CD4-positive, CD25-positive, alpha-beta regulatory T cell (primary cell): ENCODE data around the gene GEN1. TPM values are rescaled to one million over a fixed set of nuclear protein-coding genes. Genes with fewer than 3 reads are reported as not detected.
"Not testable (repeated sequence)": the region's sequence is repeated elsewhere in the genome, so short reads cannot be mapped to it uniquely, and the experiment has no call there.

ENCODE experiments used
- ATAC-seq, 2 donors: fragments of 150-1000 bp; cut with Tn5 transposase; one replicate each; pipeline ENCODE4 v1.10.0; 2021; ENCODE audit warnings: low read depth in 2 of 2, moderate number of reproducible peaks in 2 of 2, moderate library complexity in 1 of 2
- DNase-seq, 3 donors: peaks; one replicate each; pipeline versions ENCODE4 v3.0.0 to v3.0.0-alpha.2; 2012 to 2022; ENCODE audit warnings: mixed read lengths in 1 of 3
- H3K27ac ChIP-seq: one replicate; pipeline ENCODE4 v1.7.0; 2013; ENCODE audit warnings: mild to moderate bottlenecking, low read length; ENCODE audit not compliant: insufficient read depth, poor library complexity, severe bottlenecking
- H3K27me3 ChIP-seq: one replicate; pipeline ENCODE4 v1.7.0; 2013; ENCODE audit warnings: low read length; ENCODE audit not compliant: control insufficient read depth, insufficient read depth
- H3K36me3 ChIP-seq: one replicate; pipeline ENCODE4 v1.7.0; 2013; ENCODE audit warnings: mild to moderate bottlenecking, low read length, moderate library complexity; ENCODE audit not compliant: control insufficient read depth, insufficient read depth
- H3K4me1 ChIP-seq: 2 replicates; pipeline ENCODE4 v1.7.0; 2013; ENCODE audit warnings: mild to moderate bottlenecking, low read length; ENCODE audit not compliant: insufficient read depth, control insufficient read depth, poor library complexity, severe bottlenecking
- H3K4me3 ChIP-seq: one replicate; pipeline ENCODE4 v1.7.0; 2013; ENCODE audit warnings: low read depth, mild to moderate bottlenecking, low read length, moderate library complexity
- H3K9me3 ChIP-seq, 2 experiments: 1 replicate in 1 of 2; 2 replicates in 1 of 2; pipeline ENCODE4 v1.7.0; 2013; ENCODE audit warnings: low read length in 2 of 2, mild to moderate bottlenecking in 1 of 2, moderate library complexity in 1 of 2; ENCODE audit not compliant: control insufficient read depth in 2 of 2
- H3K27ac Mint-ChIP-seq, 3 donors: one replicate each; pipeline ENCODE4 v1.8.0; 2020 to 2022; ENCODE audit warnings: mild to moderate bottlenecking in 3 of 3, mixed read lengths in 3 of 3, moderate library complexity in 2 of 3
- H3K27me3 Mint-ChIP-seq: one replicate; pipeline ENCODE4 v1.8.0; 2022; ENCODE audit warnings: mild to moderate bottlenecking, mixed read lengths
- H3K36me3 Mint-ChIP-seq: one replicate; pipeline ENCODE4 v1.8.0; 2020; ENCODE audit warnings: mixed read lengths
- H3K4me1 Mint-ChIP-seq, 4 donors: one replicate each; pipeline ENCODE4 v1.8.0; 2020 to 2022; ENCODE audit warnings: mixed read lengths in 4 of 4, mild to moderate bottlenecking in 1 of 4
- H3K4me3 Mint-ChIP-seq, 4 donors: one replicate each; pipeline ENCODE4 v1.8.0; 2020 to 2022; ENCODE audit warnings: mild to moderate bottlenecking in 4 of 4, mixed read lengths in 4 of 4, moderate library complexity in 3 of 4
- H3K9me3 Mint-ChIP-seq, 7 donors: one replicate each; pipeline ENCODE4 v1.8.0; 2020 to 2022; ENCODE audit warnings: mixed read lengths in 7 of 7, mild to moderate bottlenecking in 3 of 7, moderate library complexity in 2 of 7
- polyA plus RNA-seq, 4 donors: library from polyadenylated mRNA; unstranded; fragments of 300-500 nt; fragmentation: Illumina TruSeq; gene quantifications; one replicate each; pipeline ENCODE4 v1.2.3, GENCODE V29; 2021
- total RNA-seq: library from RNA; stranded (reverse); gene quantifications from one replicate; pipeline ENCODE4 v1.2.3, GENCODE V29; 2022

Gene GEN1
- total and polyA plus RNA-seq, 5 donors from 2014 or later: 0.94 to 11.2 (median 2.0) TPM

GRCh38 chr2:17822445-17823117, 68.6 kb downstream of the GEN1 start:
- no peak overlapping the region for H3K4me3 ChIP-seq
- no peak overlapping the region for H3K4me3 Mint-ChIP-seq

GRCh38 chr2:17823646-17824045, 69.7 kb downstream of the GEN1 start:
- not testable (repeated sequence) for H3K9me3 Mint-ChIP-seq

More at GRCh38 chr2:17822445-17823117, 68.6 kb downstream of the GEN1 start:
- Histone ChIP-seq H3K9me3 (no peaks in the 10 kb centered on the region), H3K27ac (no peak overlapping the region), H3K4me1 (no peaks in the 10 kb centered on the region), H3K27me3 (no peaks in the 10 kb centered on the region), H3K36me3 (no peaks in the 10 kb centered on the region)
- peaks cover 0 to 15% (median 6%) of the 10 kb centered on the region in 4 donors for H3K4me1 Mint-ChIP-seq
- DNase-seq (no peak), ATAC-seq (no peak)
- no peaks in the 10 kb centered on the region for H3K36me3 Mint-ChIP-seq
- peak overlapping the region in 1 of 3 donors; percentile 6 for H3K27ac Mint-ChIP-seq
- H3K27me3 Mint-ChIP-seq: peaks cover 16% of the 10 kb centered on the region
- peaks cover 0 to 4% (median 0%) of the 10 kb centered on the region in 7 donors for H3K9me3 Mint-ChIP-seq

GRCh38 chr2:17827316-17827715, 73.4 kb downstream of the GEN1 start:
- peaks cover 0 to 5% (median 0%) of the 10 kb centered on the region in 7 donors for H3K9me3 Mint-ChIP-seq
- H3K27ac Mint-ChIP-seq: no peak overlapping the region
- ATAC-seq (no peak), DNase-seq (no peak)
- Histone ChIP-seq H3K27me3 (no peaks in the 10 kb centered on the region), H3K9me3 (no peaks in the 10 kb centered on the region), H3K36me3 (no peaks in the 10 kb centered on the region), H3K4me3 (no peak overlapping the region), H3K27ac (no peak overlapping the region), H3K4me1 (peaks cover 6% of the 10 kb centered on the region)
- no peaks in the 10 kb centered on the region for H3K36me3 Mint-ChIP-seq
- H3K4me3 Mint-ChIP-seq: no peak overlapping the region
- H3K4me1 Mint-ChIP-seq: peaks cover 0 to 10% (median 6%) of the 10 kb centered on the region in 4 donors
- peaks cover 49% of the 10 kb centered on the region for H3K27me3 Mint-ChIP-seq

More at GRCh38 chr2:17823646-17824045, 69.7 kb downstream of the GEN1 start:
- H3K4me1 Mint-ChIP-seq: peaks cover 0 to 15% (median 6%) of the 10 kb centered on the region in 4 donors
- H3K4me3 ChIP-seq, H3K36me3 ChIP-seq, H3K27ac ChIP-seq, H3K4me3 Mint-ChIP-seq, H3K27me3 ChIP-seq, H3K36me3 Mint-ChIP-seq, H3K4me1 ChIP-seq, DNase-seq, H3K9me3 ChIP-seq, H3K27ac Mint-ChIP-seq, ATAC-seq: not testable (repeated sequence)
- H3K27me3 Mint-ChIP-seq: peaks cover 20% of the 10 kb centered on the region

- no peaks in the 10 kb centered on the region for H3K36me3 Mint-ChIP-seq
- DNase-seq (no peak), ATAC-seq (no peak)
- Histone ChIP-seq H3K9me3 (no peaks in the 10 kb centered on the region), H3K36me3 (no peaks in the 10 kb centered on the region), H3K4me3 (no peak overlapping the region), H3K27me3 (peaks cover 2% of the 10 kb centered on the region), H3K27ac (no peak overlapping the region), H3K4me1 (peaks cover 6% of the 10 kb centered on the region)
- H3K27ac Mint-ChIP-seq: no peak overlapping the region
- peaks cover 0 to 5% (median 0%) of the 10 kb centered on the region in 7 donors for H3K9me3 Mint-ChIP-seq
- peaks cover 0 to 7% (median 6%) of the 10 kb centered on the region in 4 donors for H3K4me1 Mint-ChIP-seq
- H3K27me3 Mint-ChIP-seq: peaks cover 51% of the 10 kb centered on the region
- no peak overlapping the region for H3K4me3 Mint-ChIP-seq
Observed at GRCh38 chr2:17827785-17828184, 73.8 kb downstream of the GEN1 start.

GRCh38 chr2:17830053-17831034, 76.4 kb downstream of the GEN1 start:
- DNase-seq: peak in 2 of 3 donors; percentile 20 to 59
- peaks cover 0 to 7% (median 6%) of the 10 kb centered on the region in 4 donors for H3K4me1 Mint-ChIP-seq
- Histone ChIP-seq H3K27me3 (peaks cover 4% of the 10 kb centered on the region), H3K27ac (no peak overlapping the region), H3K4me1 (peaks cover 6% of the 10 kb centered on the region), H3K9me3 (no peaks in the 10 kb centered on the region), H3K4me3 (no peak overlapping the region), H3K36me3 (no peaks in the 10 kb centered on the region)
- H3K36me3 Mint-ChIP-seq: no peaks in the 10 kb centered on the region
- no peak overlapping the region for H3K4me3 Mint-ChIP-seq
- no peak overlapping the region for H3K27ac Mint-ChIP-seq
- peak; percentile 25 to 57 for ATAC-seq
- H3K9me3 Mint-ChIP-seq: peaks cover 0 to 2% (median 0%) of the 10 kb centered on the region in 7 donors
- H3K27me3 Mint-ChIP-seq: peaks cover 46% of the 10 kb centered on the region

- Histone ChIP-seq H3K27me3 (peaks cover 5% of the 10 kb centered on the region), H3K4me3 (no peak overlapping the region), H3K9me3 (no peaks in the 10 kb centered on the region), H3K36me3 (no peaks in the 10 kb centered on the region), H3K4me1 (peaks cover 3% of the 10 kb centered on the region), H3K27ac (no peak overlapping the region)
- no peak for DNase-seq
- no peak for ATAC-seq
- Mint-ChIP-seq H3K36me3 (no peaks in the 10 kb centered on the region), H3K27ac (no peak overlapping the region), H3K4me1 (peaks cover 0 to 7% (median 4%) of the 10 kb centered on the region in 4 donors), H3K4me3 (no peak overlapping the region), H3K9me3 (no peaks in the 10 kb centered on the region), H3K27me3 (peaks cover 27% of the 10 kb centered on the region)
Observed at GRCh38 chr2:17835516-17835915, 81.6 kb downstream of the GEN1 start.
